GM13976 (cell line): ENCODE results near the gene MSL1.

Experiments
- DNase-seq: peaks from one replicate; pipeline ENCODE4 v3.0.0; 2012; ENCODE audit warnings: low spot score
- CTCF ChIP-seq: IDR thresholded peaks from 2 replicates; pipeline ENCODE4 v1.5.1; 2012; ENCODE audit warnings: borderline replicate concordance, mild to moderate bottlenecking; ENCODE audit not compliant: insufficient read depth; ENCODE audit errors: extremely low read depth, missing control alignments, control extremely low read depth
- in situ Hi-C: fragments of 300-500 bp; cut with MboI; formaldehyde crosslinking; loops from one replicate; pipeline ENCODE4 v1.12.0; 2022; ENCODE audit warnings: low sequenced_read_pairs, mixed read lengths, inconsistent platforms; ENCODE audit not compliant: unreplicated experiment

MSL1 gene

GRCh38 chr17:40158438-40159013 is 36.8 kb downstream of the MSL1 start:
- in situ Hi-C loops = no loop called here
- DNase-seq = no peak
- TF ChIP-seq CTCF = no peak

GRCh38 chr17:40159456-40159855 is 37.7 kb downstream of the MSL1 start:
- no peak for DNase-seq
- in situ Hi-C loops = no loop called here
- TF ChIP-seq CTCF = no peak

GRCh38 chr17:40167685-40168261 is 46.0 kb downstream of the MSL1 start:
- TF ChIP-seq CTCF = no peak
- DNase-seq = no peak
- in situ Hi-C loops = no loop called here

GRCh38 chr17:40168262-40168832 is 46.6 kb downstream of the MSL1 start:
- DNase-seq = peak; percentile 71
- in situ Hi-C loops = no loop called here

GRCh38 chr17:40170325-40170724 is 48.6 kb downstream of the MSL1 start:
- no peak for TF ChIP-seq CTCF
- in situ Hi-C loops = no loop called here
- DNase-seq = no peak

More at GRCh38 chr17:40168262-40168832, 46.6 kb downstream of the MSL1 start:
- peak; percentile 48 for TF ChIP-seq CTCF

- TF ChIP-seq CTCF = no peak
- DNase-seq = no peak
- in situ Hi-C loops = no loop called here
These were observed 50.0 kb downstream of the MSL1 start for GRCh38 chr17:40171750-40172149.
